Measurements from ENCODE around the gene GLI1. TPM values are rescaled to one million over a fixed set of nuclear protein-coding genes. Genes with fewer than 3 reads are reported as not detected.
A peak's percentile ranks its signal among the peaks of the same experiment; 100 is the strongest.

Gene GLI1
- total and polyA plus RNA-seq, 5 donors, result 0.59 to 3.1 (median 2.2) TPM

DNA sequence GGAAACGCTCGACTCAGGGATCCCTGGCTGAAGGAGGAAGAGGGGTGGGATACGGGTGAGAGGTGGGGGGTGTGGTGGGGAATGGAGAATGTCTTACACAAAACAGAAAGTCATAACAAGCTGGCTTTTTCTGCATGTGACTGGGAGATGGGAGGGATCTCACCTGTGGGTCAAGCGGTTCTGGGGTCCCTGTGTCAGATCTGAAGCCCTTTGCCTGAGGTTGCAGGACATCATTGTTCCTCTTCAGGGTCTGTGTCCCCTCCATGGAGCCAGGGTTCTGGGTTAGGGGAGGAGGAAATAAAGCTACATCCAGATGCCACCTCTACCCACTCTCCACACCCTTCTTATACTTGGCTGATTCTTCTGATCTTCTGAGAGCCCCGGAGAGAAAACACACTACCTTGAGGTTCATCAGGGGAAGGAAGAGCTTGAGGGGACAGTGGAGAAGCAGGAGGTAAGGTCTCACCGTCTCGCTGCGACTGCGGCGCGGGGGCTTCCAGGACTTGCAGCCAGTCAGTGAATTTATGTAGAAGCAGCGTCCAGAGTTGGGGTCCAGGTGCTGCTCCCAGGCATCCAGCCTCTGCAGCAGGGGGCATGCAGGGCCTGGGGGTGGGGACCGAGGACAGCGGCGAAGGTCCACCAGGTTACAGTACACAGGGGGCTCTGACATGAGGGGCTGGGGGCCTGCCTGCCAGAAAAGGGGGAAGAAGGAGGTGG, 17.6 kb downstream of the GLI1 start:
- no peaks in the 10 kb centered on the region for H3K9me3 ChIP-seq (ENCODE audit: control insufficient read depth, low read length)
- H3K4me1 ChIP-seq (ENCODE audit: control insufficient read depth, insufficient read depth, low read length), result no peaks in the 10 kb centered on the region
- intact Hi-C loops (cut with DNase I), result no loop called here
- peak in 1 of 3 donors; percentile 45 for DNase-seq
- no peaks in the 10 kb centered on the region for H3K27me3 ChIP-seq (ENCODE audit: control insufficient read depth, insufficient read depth)
- H3K27ac ChIP-seq (ENCODE audit: low read length), result no peak overlapping the region
- ATAC-seq, result no peak
- peak overlapping the region; percentile 6 for H3K4me3 ChIP-seq (ENCODE audit: low read length)
- WGBS, result 72% methylated on average over 15 of the region's 15 CpGs

DNA sequence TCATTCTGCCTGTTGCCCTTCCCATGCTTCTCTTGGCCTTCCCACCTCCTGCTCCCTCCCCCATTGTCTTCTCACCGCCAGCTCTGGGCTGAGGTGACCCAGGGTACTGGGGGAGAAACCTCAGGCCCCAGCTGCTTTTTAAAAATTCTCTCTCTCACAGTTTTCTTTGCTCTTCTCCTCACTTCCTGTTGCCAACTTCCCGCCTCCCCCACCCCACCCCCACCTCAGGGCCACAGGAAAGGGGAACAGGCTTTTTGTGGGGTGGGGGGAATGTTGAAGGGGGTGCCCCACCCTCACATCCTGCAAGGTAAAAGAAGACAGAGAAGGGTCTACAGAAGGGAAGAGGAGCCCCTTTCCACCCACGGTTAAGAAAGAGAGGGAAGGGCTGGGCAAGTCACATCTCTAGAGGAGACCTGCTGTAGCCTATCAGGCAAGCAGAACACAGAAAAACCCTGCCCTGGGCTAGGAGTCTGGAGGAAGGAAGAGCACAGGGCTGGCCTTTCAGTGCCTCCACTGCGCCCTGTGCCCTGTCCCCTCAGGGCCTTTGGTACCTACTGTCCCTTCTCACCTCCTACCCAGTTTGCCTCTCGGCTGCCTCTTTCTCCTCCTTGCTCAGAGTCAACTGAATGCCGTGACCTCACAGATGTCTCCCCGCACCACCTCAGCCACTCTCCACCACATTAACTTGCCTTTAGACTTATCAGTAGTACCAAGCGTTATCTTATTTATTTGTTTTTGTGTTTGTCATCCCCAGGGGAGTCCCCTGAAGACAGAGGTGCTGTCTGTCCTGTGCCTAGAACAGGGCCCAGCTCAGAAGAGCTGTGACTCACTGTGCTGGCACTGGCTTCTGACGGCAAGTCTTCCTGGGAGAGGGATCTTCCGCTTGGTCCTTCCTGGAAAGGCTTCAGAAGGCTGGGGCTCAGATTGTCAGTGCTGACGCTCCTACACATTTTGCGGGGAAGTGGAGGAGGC, 18.4 kb downstream of the GLI1 start:
- intact Hi-C loops (cut with DNase I), result no loop called here
- peak overlapping the region; percentile 6 for H3K4me3 ChIP-seq (ENCODE audit: low read length)
- 57% methylated on average over 12 of the region's 12 CpGs for WGBS
- H3K27ac ChIP-seq (ENCODE audit: low read length), result peak overlapping the region; percentile 39
- ATAC-seq (peak; percentile 24), DNase-seq (peak in 1 of 3 donors; percentile 51)
- no peaks in the 10 kb centered on the region for H3K27me3 ChIP-seq (ENCODE audit: control insufficient read depth, insufficient read depth)
- no peaks in the 10 kb centered on the region for H3K4me1 ChIP-seq (ENCODE audit: control insufficient read depth, insufficient read depth, low read length)
- H3K9me3 ChIP-seq (ENCODE audit: control insufficient read depth, low read length), result no peaks in the 10 kb centered on the region

- intact Hi-C loops (cut with DNase I), result no loop called here
- H3K4me1 ChIP-seq (ENCODE audit: control insufficient read depth, insufficient read depth, low read length), result no peaks in the 10 kb centered on the region
- WGBS, result 83% methylated on average over 10 of the region's 10 CpGs
- peak in 1 of 3 donors; percentile 39 for DNase-seq
- ATAC-seq, result no peak
- H3K4me3 ChIP-seq (ENCODE audit: low read length), result no peak overlapping the region
- no peaks in the 10 kb centered on the region for H3K27me3 ChIP-seq (ENCODE audit: control insufficient read depth, insufficient read depth)
- no peaks in the 10 kb centered on the region for H3K9me3 ChIP-seq (ENCODE audit: control insufficient read depth, low read length)
- no peak overlapping the region for H3K27ac ChIP-seq (ENCODE audit: low read length)
Observed at GRCh38 chr12:57479043-57479375, 19.4 kb downstream of the GLI1 start.

DNA sequence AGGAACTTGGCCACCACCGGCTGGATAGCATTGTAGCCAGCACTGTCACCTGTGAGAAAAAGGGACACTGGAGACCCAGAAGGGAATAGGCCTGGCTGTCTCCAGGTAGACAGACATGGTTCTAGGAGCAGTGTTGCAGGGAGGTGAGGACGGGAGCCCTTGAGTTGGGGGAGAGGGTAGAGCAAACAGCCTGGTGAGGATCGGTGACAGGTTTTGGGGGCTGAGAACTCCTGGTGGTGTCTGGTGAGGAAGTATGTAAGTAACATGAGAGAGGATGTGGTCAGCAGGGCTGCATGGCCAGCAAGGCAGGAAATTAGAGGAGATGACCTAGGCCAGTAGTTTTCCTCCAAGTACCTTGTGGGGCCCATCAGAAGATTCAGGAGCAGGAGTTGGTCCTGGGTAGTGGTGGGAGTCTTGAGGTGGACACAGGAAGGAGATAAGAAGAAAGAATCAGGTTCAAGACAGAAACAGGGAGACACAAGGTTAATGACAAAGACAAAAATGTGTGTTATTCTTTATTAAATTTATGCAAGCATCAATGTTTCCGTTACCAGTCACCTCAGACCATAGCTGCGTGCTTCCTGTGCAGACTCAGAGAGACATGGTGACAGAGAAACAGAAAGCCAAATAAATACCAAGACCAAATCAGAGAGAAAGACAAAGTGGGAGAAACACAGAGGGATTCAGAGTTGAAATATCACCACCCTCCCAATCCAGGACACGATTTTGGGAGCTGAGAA, 20.0 kb downstream of the GLI1 start, which contains the start of gene ARHGAP9:
ARHGAP9 (minus strand) TSS at position 491 of the 740 bp plus-strand sequence; CDS start at position 31, 460 bp downstream.
- no peaks in the 10 kb centered on the region for H3K27me3 ChIP-seq (ENCODE audit: control insufficient read depth, insufficient read depth)
- WGBS, result 64% methylated on average over 6 of the region's 6 CpGs

DNA sequence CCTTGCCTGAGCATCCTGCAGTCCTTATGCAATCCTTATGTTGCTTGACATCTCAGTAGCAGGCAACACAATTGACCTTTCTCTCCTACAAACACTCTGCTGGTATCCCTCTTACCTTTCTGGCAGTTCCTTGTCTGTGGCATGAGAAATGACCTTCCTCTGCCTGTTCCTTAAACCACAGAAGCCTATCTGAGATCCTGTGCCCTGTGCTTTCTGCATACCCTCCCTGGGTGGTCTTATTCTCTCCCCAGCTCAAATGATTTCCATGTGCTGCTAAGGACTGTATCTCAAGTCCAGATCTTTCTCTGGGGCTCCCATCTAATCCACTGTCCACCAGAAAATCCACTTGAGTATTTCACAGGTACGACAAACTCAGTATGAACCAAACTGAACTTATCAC, 22.1 kb downstream of the GLI1 start:
- Histone ChIP-seq H3K4me3 (ENCODE audit: low read length) (no peak overlapping the region), H3K4me1 (ENCODE audit: control insufficient read depth, insufficient read depth, low read length) (no peaks in the 10 kb centered on the region), H3K27ac (ENCODE audit: low read length) (no peak overlapping the region), H3K27me3 (ENCODE audit: control insufficient read depth, insufficient read depth) (no peaks in the 10 kb centered on the region), H3K9me3 (ENCODE audit: control insufficient read depth, low read length) (no peaks in the 10 kb centered on the region)
- DNase-seq (no peak), ATAC-seq (no peak)
- 81% methylated on average over 1 of the region's 1 CpG for WGBS
- intact Hi-C loops (cut with DNase I), result no loop called here

More for the DNA sequence above, 20.0 kb downstream of the GLI1 start, which contains the start of gene ARHGAP9:
- Histone ChIP-seq H3K27ac (ENCODE audit: low read length) (peak within 1 kb of the TSS; percentile 48), H3K4me1 (ENCODE audit: control insufficient read depth, insufficient read depth, low read length) (no peaks in the 10 kb centered on the region), H3K9me3 (ENCODE audit: control insufficient read depth, low read length) (no peaks in the 10 kb centered on the region), H3K4me3 (ENCODE audit: low read length) (no peak within 1 kb of the TSS)
- ATAC-seq (no peak), DNase-seq (peak in 1 of 3 donors; percentile 38)
- intact Hi-C loops (cut with DNase I), result no loop called here

DNA sequence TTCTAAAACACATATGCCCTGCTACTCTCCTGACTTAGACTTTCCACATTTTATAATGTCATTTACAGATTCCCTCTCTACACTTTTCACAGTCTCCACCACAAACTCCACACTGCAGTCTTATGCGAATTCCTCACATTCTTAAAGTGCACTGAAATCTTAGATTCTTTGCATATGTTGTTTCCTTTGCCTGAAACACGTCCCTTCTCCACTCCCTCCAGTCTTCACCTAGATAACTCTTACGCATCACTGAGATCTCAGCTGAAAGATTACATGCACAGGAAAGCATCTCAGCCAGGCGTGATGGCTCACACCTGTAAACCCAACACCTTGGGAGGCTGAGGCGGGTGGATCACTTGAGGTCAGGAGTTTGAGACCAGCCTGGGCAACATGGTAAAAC, 23.9 kb downstream of the GLI1 start:
- peaks cover 3% of the 10 kb centered on the region for H3K4me1 ChIP-seq (ENCODE audit: control insufficient read depth, insufficient read depth, low read length)
- DNase-seq (no peak), ATAC-seq (no peak)
- H3K4me3 ChIP-seq (ENCODE audit: low read length), result no peak overlapping the region
- H3K27me3 ChIP-seq (ENCODE audit: control insufficient read depth, insufficient read depth), result no peaks in the 10 kb centered on the region
- intact Hi-C loops (cut with DNase I), result no loop called here
- no peaks in the 10 kb centered on the region for H3K9me3 ChIP-seq (ENCODE audit: control insufficient read depth, low read length)
- no peak overlapping the region for H3K27ac ChIP-seq (ENCODE audit: low read length)
- WGBS, result 45% methylated on average over 5 of the region's 5 CpGs

GRCh38 chr12:57485695-57486094, 26.1 kb downstream of the GLI1 start:
- intact Hi-C loops (cut with DNase I), result no loop called here
- H3K4me1 ChIP-seq (ENCODE audit: control insufficient read depth, insufficient read depth, low read length), result peaks cover 5% of the 10 kb centered on the region
- no peaks in the 10 kb centered on the region for H3K9me3 ChIP-seq (ENCODE audit: control insufficient read depth, low read length)
- no peak for ATAC-seq
- H3K27me3 ChIP-seq (ENCODE audit: control insufficient read depth, insufficient read depth), result no peaks in the 10 kb centered on the region
- DNase-seq, result no peak
- H3K4me3 ChIP-seq (ENCODE audit: low read length), result no peak overlapping the region
- no peak overlapping the region for H3K27ac ChIP-seq (ENCODE audit: low read length)

- no peaks in the 10 kb centered on the region for H3K9me3 ChIP-seq (ENCODE audit: control insufficient read depth, low read length)
- intact Hi-C loops (cut with DNase I), result no loop called here
- DNase-seq (peak in 1 of 3 donors; percentile 75), ATAC-seq (peak in 1 of 2 donors; percentile 2)
- 93% methylated on average over 27 of the region's 27 CpGs for WGBS
- no peaks in the 10 kb centered on the region for H3K27me3 ChIP-seq (ENCODE audit: control insufficient read depth, insufficient read depth)
- H3K27ac ChIP-seq (ENCODE audit: low read length), result no peak overlapping the region
- peak overlapping the region; percentile 90 for H3K4me3 ChIP-seq (ENCODE audit: low read length)
- H3K4me1 ChIP-seq (ENCODE audit: control insufficient read depth, insufficient read depth, low read length), result peaks cover 5% of the 10 kb centered on the region
Observed at GRCh38 chr12:57487055-57487596, 27.5 kb downstream of the GLI1 start.

DNA sequence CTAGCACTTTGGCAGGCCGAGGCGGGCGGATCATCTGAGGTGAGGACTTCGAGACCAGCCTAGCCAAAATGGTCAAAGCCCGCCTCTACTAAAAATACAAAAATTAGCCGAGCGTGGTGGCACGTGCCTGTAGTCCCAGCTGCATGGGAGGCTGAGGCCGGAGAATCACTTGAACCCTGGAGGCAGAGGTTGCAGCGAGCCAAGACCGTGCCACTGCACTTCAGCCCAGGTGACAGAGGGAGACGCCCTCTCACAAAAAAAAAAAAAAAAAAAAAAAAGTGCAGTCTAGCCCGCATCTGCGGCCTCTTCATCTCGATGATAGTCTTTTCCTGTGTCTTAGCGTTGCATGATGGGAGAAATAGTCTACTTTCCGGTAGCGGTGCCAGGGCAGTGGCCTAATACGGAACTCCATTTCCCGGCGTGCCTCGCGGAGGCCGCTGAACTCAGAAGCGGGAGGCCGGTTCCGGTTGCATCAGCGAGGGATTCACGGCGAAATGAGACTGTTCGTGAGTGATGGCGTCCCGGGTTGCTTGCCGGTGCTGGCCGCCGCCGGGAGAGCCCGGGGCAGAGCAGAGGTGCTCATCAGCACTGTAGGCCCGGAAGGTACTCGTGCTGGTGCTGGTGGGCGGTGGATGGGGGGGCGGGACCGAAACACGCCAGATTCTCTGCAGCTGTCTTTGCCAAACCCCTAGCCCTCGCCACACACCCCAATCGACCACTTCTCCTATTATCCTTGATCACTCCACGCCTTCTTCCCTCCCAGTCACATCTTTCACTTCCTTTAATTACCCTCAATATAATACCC, 28.2 kb downstream of the GLI1 start, which contains the start of gene MARS1:
MARS1 (plus strand) TSS at position 472 of the 805 bp plus-strand sequence; CDS start at position 495, 23 bp downstream.
- Histone ChIP-seq H3K27me3 (ENCODE audit: control insufficient read depth, insufficient read depth) (no peaks in the 10 kb centered on the region), H3K27ac (ENCODE audit: low read length) (peak within 1 kb of the TSS; percentile 76), H3K4me1 (ENCODE audit: control insufficient read depth, insufficient read depth, low read length) (peaks cover 5% of the 10 kb centered on the region), H3K9me3 (ENCODE audit: control insufficient read depth, low read length) (no peaks in the 10 kb centered on the region), H3K4me3 (ENCODE audit: low read length) (peak within 1 kb of the TSS; percentile 90)
- ATAC-seq (peak; percentile 98), DNase-seq (peak; percentile 95 to 98 (median 95))
- intact Hi-C loops (cut with DNase I), result no loop called here
- 9% methylated on average over 47 of the region's 47 CpGs for WGBS
